GM18526 (cell line): ENCODE results near the gene RASL10A.

Experiments
- POLR2A ChIP-seq: IDR thresholded peaks from 3 replicates; pipeline ENCODE4 v1.6.1; 2011; ENCODE audit not compliant: insufficient read length; ENCODE audit errors: extremely low read depth

Gene RASL10A

GRCh38 chr22:29312218-29313125 lies 3.0 kb downstream of the RASL10A start:
- TF ChIP-seq POLR2A = no peak

GRCh38 chr22:29311464-29312217 lies 3.9 kb downstream of the RASL10A start:
- no peak for TF ChIP-seq POLR2A

- no peak for TF ChIP-seq POLR2A
Observed at GRCh38 chr22:29310863-29311339, 4.6 kb downstream of the RASL10A start.

GRCh38 chr22:29310065-29310862 lies 5.2 kb downstream of the RASL10A start:
- TF ChIP-seq POLR2A = no peak

GRCh38 chr22:29309332-29310064 lies 6.0 kb downstream of the RASL10A start:
- TF ChIP-seq POLR2A = no peak

GRCh38 chr22:29308791-29309262 lies 6.7 kb downstream of the RASL10A start:
- no peak for TF ChIP-seq POLR2A

GRCh38 chr22:29308148-29308790 lies 7.2 kb downstream of the RASL10A start:
- TF ChIP-seq POLR2A = no peak

GRCh38 chr22:29307596-29308147 lies 7.8 kb downstream of the RASL10A start:
- TF ChIP-seq POLR2A = no peak

GRCh38 chr22:29306835-29307595 lies 8.5 kb downstream of the RASL10A start:
- TF ChIP-seq POLR2A = no peak

GRCh38 chr22:29306175-29306834 lies 9.2 kb downstream of the RASL10A start, which contains the start of gene GAS2L1:
TSS of gene GAS2L1 (plus strand) at chr22:29306650. CDS start at chr22:29308106, 1,456 bp downstream.
- no peak for TF ChIP-seq POLR2A

GRCh38 chr22:29305836-29306174 lies 9.7 kb downstream of the RASL10A start:
- no peak for TF ChIP-seq POLR2A

- no peak for TF ChIP-seq POLR2A
Observed at GRCh38 chr22:29302681-29303465, 12.6 kb downstream of the RASL10A start.

- TF ChIP-seq POLR2A = no peak
Observed at GRCh38 chr22:29302402-29302680, 13.2 kb downstream of the RASL10A start.
